ENCODE data around the gene UBE2D2.
A peak's percentile ranks its signal among the peaks of the same experiment; 100 is the strongest.
"Not testable (repeated sequence)": the region's sequence is repeated elsewhere in the genome, so short reads cannot be mapped to it uniquely, and the experiment has no call there.

UBE2D2 gene

GRCh38 chr5:139560752-139561654 lies at the start of gene UBE2D2:
Gene UBE2D2, plus strand, starts transcription at chr5:139561339. Its CDS starts 453 bp downstream, at chr5:139561792.
- DNase-seq (ENCODE audit: low read depth), result peak; percentile 98

- DNase-seq (ENCODE audit: low read depth), result no peak
Observed at GRCh38 chr5:139512786-139513390, 48.3 kb upstream of the UBE2D2 start.

- DNase-seq (ENCODE audit: low read depth), result peak; percentile 64
Observed at GRCh38 chr5:139513434-139513833, 47.7 kb upstream of the UBE2D2 start.

GRCh38 chr5:139513852-139514485 lies 47.2 kb upstream of the UBE2D2 start:
- no peak for DNase-seq (ENCODE audit: low read depth)

- peak; percentile 8 for DNase-seq (ENCODE audit: low read depth)
Observed at GRCh38 chr5:139514486-139514856, 46.7 kb upstream of the UBE2D2 start.

- peak; percentile 68 for DNase-seq (ENCODE audit: low read depth)
Observed at GRCh38 chr5:139517683-139518564, 43.2 kb upstream of the UBE2D2 start.

GRCh38 chr5:139523635-139524445 lies 37.3 kb upstream of the UBE2D2 start:
- DNase-seq (ENCODE audit: low read depth), result no peak

- no peak for DNase-seq (ENCODE audit: low read depth)
Observed at GRCh38 chr5:139524446-139524845, 36.7 kb upstream of the UBE2D2 start.

GRCh38 chr5:139524940-139525585 lies 36.1 kb upstream of the UBE2D2 start:
- DNase-seq (ENCODE audit: low read depth), result no peak

GRCh38 chr5:139525586-139526308 lies 35.4 kb upstream of the UBE2D2 start:
- not testable (repeated sequence) for DNase-seq (ENCODE audit: low read depth)

- DNase-seq (ENCODE audit: low read depth), result not testable (repeated sequence)
Observed at GRCh38 chr5:139526309-139527089, 34.6 kb upstream of the UBE2D2 start.

- DNase-seq (ENCODE audit: low read depth), result not testable (repeated sequence)
Observed at GRCh38 chr5:139527090-139527470, 34.1 kb upstream of the UBE2D2 start.

- not testable (repeated sequence) for DNase-seq (ENCODE audit: low read depth)
Observed at GRCh38 chr5:139527896-139528467, 33.2 kb upstream of the UBE2D2 start.

GRCh38 chr5:139528695-139529094 lies 32.4 kb upstream of the UBE2D2 start:
- DNase-seq (ENCODE audit: low read depth), result not testable (repeated sequence)

- DNase-seq (ENCODE audit: low read depth), result not testable (repeated sequence)
Observed at GRCh38 chr5:139530079-139530478, 31.1 kb upstream of the UBE2D2 start.

- no peak for DNase-seq (ENCODE audit: low read depth)
Observed at GRCh38 chr5:139531772-139532169, 29.4 kb upstream of the UBE2D2 start.

GRCh38 chr5:139543423-139543991 lies 17.6 kb upstream of the UBE2D2 start:
- DNase-seq (ENCODE audit: low read depth), result peak; percentile 31

- not testable (repeated sequence) for DNase-seq (ENCODE audit: low read depth)
Observed at GRCh38 chr5:139546593-139546992, 14.5 kb upstream of the UBE2D2 start.

All from amniotic epithelial cell (primary cell).